Endothelial cell (in vitro differentiated cells): Measurements from ENCODE around the gene GORASP2. TPM values are rescaled to one million over a fixed set of nuclear protein-coding genes. Genes with fewer than 3 reads are reported as not detected.

Experiments
- DNase-seq: peaks from one replicate; pipeline ENCODE4 v3.0.0; 2021; ENCODE audit warnings: low spot score
- H3K27ac Mint-ChIP-seq: one replicate; pipeline ENCODE4 v1.8.0; 2021; ENCODE audit warnings: mixed read lengths, inconsistent platforms; ENCODE audit not compliant: unreplicated experiment
- H3K27me3 Mint-ChIP-seq: one replicate; pipeline ENCODE4 v1.8.0; 2021; ENCODE audit warnings: mild to moderate bottlenecking, moderate library complexity, mixed read lengths, inconsistent platforms; ENCODE audit not compliant: unreplicated experiment
- H3K36me3 Mint-ChIP-seq: one replicate; pipeline ENCODE4 v1.8.0; 2021; ENCODE audit warnings: mild to moderate bottlenecking, low read depth, mixed read lengths, inconsistent platforms; ENCODE audit not compliant: unreplicated experiment
- H3K4me1 Mint-ChIP-seq: one replicate; pipeline ENCODE4 v1.8.0; 2021; ENCODE audit warnings: mild to moderate bottlenecking, mixed read lengths, inconsistent platforms; ENCODE audit not compliant: unreplicated experiment
- H3K4me3 Mint-ChIP-seq: one replicate; pipeline ENCODE4 v1.8.0; 2021; ENCODE audit warnings: mild to moderate bottlenecking, mixed read lengths, inconsistent platforms; ENCODE audit not compliant: unreplicated experiment
- H3K9me3 Mint-ChIP-seq: one replicate; pipeline ENCODE4 v1.8.0; 2021; ENCODE audit warnings: mixed read lengths, inconsistent platforms; ENCODE audit not compliant: unreplicated experiment
- total RNA-seq: library from RNA; stranded (reverse); fragmentation: NEBNext Ultra II Directional; extraction: Animal tissue kit (Norgen Biotek cat#: 25700); gene quantifications from one replicate; pipeline ENCODE4 v1.2.1, GENCODE V29; 2021; ENCODE audit not compliant: unreplicated experiment
- TF ChIP-seq, protein P1 (sequence below): fragments of 200-600 bp; sonication (generic); IDR thresholded peaks from one replicate; pipeline ENCODE4 v1.5.0; 2021; ENCODE audit warnings: antibody characterized with exemption; ENCODE audit not compliant: unreplicated experiment

GORASP2 gene
- total RNA-seq, 1 donor from 2014 or later, result 71.9 TPM

- DNase-seq, result no peak
- H3K9me3 Mint-ChIP-seq, result no peaks in the 10 kb centered on the region
- H3K27me3 Mint-ChIP-seq, result peaks cover 1% of the 10 kb centered on the region
- H3K36me3 Mint-ChIP-seq, result peaks cover 31% of the 10 kb centered on the region
- TF ChIP-seq, protein P1, sequence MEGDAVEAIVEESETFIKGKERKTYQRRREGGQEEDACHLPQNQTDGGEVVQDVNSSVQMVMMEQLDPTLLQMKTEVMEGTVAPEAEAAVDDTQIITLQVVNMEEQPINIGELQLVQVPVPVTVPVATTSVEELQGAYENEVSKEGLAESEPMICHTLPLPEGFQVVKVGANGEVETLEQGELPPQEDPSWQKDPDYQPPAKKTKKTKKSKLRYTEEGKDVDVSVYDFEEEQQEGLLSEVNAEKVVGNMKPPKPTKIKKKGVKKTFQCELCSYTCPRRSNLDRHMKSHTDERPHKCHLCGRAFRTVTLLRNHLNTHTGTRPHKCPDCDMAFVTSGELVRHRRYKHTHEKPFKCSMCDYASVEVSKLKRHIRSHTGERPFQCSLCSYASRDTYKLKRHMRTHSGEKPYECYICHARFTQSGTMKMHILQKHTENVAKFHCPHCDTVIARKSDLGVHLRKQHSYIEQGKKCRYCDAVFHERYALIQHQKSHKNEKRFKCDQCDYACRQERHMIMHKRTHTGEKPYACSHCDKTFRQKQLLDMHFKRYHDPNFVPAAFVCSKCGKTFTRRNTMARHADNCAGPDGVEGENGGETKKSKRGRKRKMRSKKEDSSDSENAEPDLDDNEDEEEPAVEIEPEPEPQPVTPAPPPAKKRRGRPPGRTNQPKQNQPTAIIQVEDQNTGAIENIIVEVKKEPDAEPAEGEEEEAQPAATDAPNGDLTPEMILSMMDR, result no peak
- H3K27ac Mint-ChIP-seq, result no peak overlapping the region
- H3K4me3 Mint-ChIP-seq, result no peak overlapping the region
- H3K4me1 Mint-ChIP-seq, result peaks cover 1% of the 10 kb centered on the region
Observed at GRCh38 chr2:170963386-170963785, 34.3 kb downstream of the GORASP2 start.

DNA sequence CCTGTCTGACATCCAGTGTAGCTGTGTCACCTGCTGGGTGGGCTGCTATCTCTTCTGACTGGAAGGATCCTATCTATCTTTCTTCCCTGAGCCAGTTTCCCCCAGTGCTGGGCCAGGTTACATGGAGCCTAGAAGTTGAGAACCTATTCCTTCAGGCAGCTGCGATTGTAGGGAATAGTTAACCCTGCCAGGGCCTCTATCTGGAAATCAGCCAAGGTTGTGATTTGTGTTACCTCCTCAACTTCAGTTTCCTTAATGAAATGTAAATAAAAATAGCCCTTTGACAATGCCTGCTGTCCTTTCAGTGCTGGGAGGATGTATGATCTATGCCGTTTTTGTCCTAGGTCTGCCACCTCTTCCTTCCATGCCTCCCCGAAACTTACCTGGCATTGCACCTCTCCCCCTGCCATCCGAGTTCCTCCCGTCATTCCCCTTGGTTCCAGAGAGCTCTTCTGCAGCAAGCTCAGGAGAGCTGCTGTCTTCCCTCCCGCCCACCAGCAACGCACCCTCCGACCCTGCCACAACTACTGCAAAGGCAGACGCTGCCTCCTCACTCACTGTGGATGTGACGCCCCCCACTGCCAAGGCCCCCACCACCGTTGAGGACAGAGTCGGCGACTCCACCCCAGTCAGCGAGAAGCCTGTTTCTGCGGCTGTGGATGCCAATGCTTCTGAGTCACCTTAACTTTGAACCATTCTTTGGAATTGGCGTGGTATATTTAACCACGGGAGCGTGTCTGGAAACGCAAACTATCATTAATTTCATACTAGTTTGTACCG, 36.6 kb downstream of the GORASP2 start:
- peak overlapping the region; percentile 42 for H3K27ac Mint-ChIP-seq
- no peak for DNase-seq
- H3K4me1 Mint-ChIP-seq, result peaks cover 15% of the 10 kb centered on the region
- peak overlapping the region; percentile 62 for H3K4me3 Mint-ChIP-seq
- H3K27me3 Mint-ChIP-seq, result peaks cover 6% of the 10 kb centered on the region
- TF ChIP-seq, protein P1, result no peak
- H3K36me3 Mint-ChIP-seq, result peaks cover 36% of the 10 kb centered on the region
- H3K9me3 Mint-ChIP-seq, result no peaks in the 10 kb centered on the region

DNA sequence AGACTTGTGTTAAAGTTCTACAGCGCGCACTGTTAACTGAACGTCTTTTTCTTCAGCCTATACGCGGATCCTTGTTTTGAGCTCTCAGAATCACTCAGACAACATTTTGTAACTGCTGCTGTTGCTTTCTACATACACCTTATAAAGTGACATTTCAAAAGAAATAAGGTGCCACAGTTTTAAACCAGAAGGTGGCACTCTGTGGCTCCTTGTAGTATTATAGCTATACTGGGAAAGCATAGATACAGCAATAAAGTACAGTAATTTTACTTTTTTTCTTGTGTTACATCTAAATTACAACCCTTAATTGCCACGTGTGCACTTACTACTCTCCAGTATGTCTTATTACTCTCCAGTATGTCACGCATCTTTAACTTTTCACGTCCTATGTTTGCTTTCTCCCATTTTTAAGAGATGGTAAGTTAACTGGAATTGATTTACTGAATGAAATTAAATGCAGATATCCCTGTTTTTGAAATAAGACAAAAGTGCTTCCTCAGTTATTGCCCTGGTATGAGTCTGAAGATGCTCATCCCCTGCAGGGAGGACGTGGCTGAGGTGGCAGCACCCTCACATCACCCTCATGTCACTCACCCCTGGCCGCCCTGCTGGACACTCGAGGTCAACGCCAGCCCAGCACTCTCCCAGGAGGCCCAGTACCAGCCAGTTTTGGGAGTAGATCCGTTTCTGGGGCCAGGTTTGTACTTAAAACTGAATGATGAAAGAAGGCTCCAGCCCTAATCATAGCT, 37.8 kb downstream of the GORASP2 start:
- no peaks in the 10 kb centered on the region for H3K9me3 Mint-ChIP-seq
- DNase-seq, result peak; percentile 31

DNA sequence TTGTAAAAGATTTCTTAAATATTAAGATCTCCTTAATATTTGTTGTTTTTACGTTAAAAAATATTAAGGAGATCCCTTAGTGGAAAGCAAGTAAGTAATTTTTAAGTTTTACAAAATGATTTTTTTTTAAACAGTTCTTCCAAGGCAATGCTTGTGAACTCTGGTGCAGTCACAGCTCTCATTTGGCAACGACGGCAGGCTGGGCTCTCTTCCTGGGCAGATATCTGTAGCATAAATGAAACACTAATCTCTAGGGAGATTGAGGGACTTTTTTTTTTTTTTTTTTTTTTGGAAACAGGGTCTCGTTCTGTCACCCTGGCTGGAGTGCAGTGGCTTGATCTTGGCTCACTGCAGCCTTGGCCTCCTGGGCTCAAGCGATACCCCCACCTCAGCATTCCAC, 38.5 kb downstream of the GORASP2 start:
- Mint-ChIP-seq H3K27ac (no peak overlapping the region), H3K36me3 (peaks cover 31% of the 10 kb centered on the region), H3K4me3 (no peak overlapping the region), H3K9me3 (no peaks in the 10 kb centered on the region), H3K4me1 (peaks cover 15% of the 10 kb centered on the region), H3K27me3 (peaks cover 6% of the 10 kb centered on the region)
- TF ChIP-seq, protein P1, result no peak
- DNase-seq, result no peak

More for the DNA sequence above, 37.8 kb downstream of the GORASP2 start:
- peaks cover 15% of the 10 kb centered on the region for H3K4me1 Mint-ChIP-seq
- H3K27me3 Mint-ChIP-seq, result peaks cover 6% of the 10 kb centered on the region
- H3K27ac Mint-ChIP-seq, result no peak overlapping the region
- peaks cover 36% of the 10 kb centered on the region for H3K36me3 Mint-ChIP-seq
- no peak overlapping the region for H3K4me3 Mint-ChIP-seq
- TF ChIP-seq, protein P1, result peak; percentile 44
